Adipocyte (in vitro differentiated cells): ENCODE results near the gene FBXO45.
A peak's percentile ranks its signal among the peaks of the same experiment; 100 is the strongest.
"Not testable (repeated sequence)": the region's sequence is repeated elsewhere in the genome, so short reads cannot be mapped to it uniquely, and the experiment has no call there.

Source experiments
- DNase-seq: peaks from one replicate; pipeline ENCODE4 v3.0.0-alpha.2; 2015; ENCODE audit warnings: low read depth
- H3K27me3 ChIP-seq: replicated peaks from 2 replicates; pipeline ENCODE4 v1.7.0; 2013; ENCODE audit warnings: mild to moderate bottlenecking, low read length, moderate library complexity; ENCODE audit not compliant: control insufficient read depth, insufficient read depth
- H3K36me3 ChIP-seq: 2 replicates; pipeline ENCODE4 v1.7.0; 2013; ENCODE audit warnings: low read length, mild to moderate bottlenecking, moderate library complexity; ENCODE audit not compliant: control insufficient read depth, insufficient read depth, severe bottlenecking
- H3K4me1 ChIP-seq: 2 replicates; pipeline ENCODE4 v1.7.0; 2013; ENCODE audit warnings: mild to moderate bottlenecking, low read length, moderate library complexity; ENCODE audit not compliant: control insufficient read depth, insufficient read depth
- H3K4me3 ChIP-seq: 2 replicates; pipeline ENCODE4 v1.7.0; 2013; ENCODE audit warnings: mild to moderate bottlenecking, low read length, moderate library complexity
- H3K9ac ChIP-seq: 2 replicates; pipeline ENCODE4 v1.7.0; 2013; ENCODE audit warnings: mild to moderate bottlenecking, low read length, moderate library complexity
- H3K9me3 ChIP-seq: 2 replicates; pipeline ENCODE4 v1.7.0; 2013; ENCODE audit warnings: mild to moderate bottlenecking, low read length, moderate library complexity; ENCODE audit not compliant: control insufficient read depth

The FBXO45 gene

GRCh38 chr3:196557236-196557635 lies 11.2 kb upstream of the FBXO45 start:
- H3K4me3 ChIP-seq: no peak overlapping the region
- H3K36me3 ChIP-seq: peaks cover 15% of the 10 kb centered on the region
- no peaks in the 10 kb centered on the region for H3K27me3 ChIP-seq
- no peaks in the 10 kb centered on the region for H3K9me3 ChIP-seq
- DNase-seq: no peak
- H3K4me1 ChIP-seq: no peaks in the 10 kb centered on the region
- no peak overlapping the region for H3K9ac ChIP-seq

- Histone ChIP-seq H3K27me3 (no peaks in the 10 kb centered on the region), H3K9me3 (no peaks in the 10 kb centered on the region), H3K9ac (no peak overlapping the region), H3K4me3 (no peak overlapping the region), H3K36me3 (peaks cover 15% of the 10 kb centered on the region), H3K4me1 (no peaks in the 10 kb centered on the region)
- DNase-seq: no peak
These were observed 10.0 kb upstream of the FBXO45 start for GRCh38 chr3:196558476-196558875.

- no peaks in the 10 kb centered on the region for H3K9me3 ChIP-seq
- H3K4me3 ChIP-seq: no peak overlapping the region
- H3K4me1 ChIP-seq: no peaks in the 10 kb centered on the region
- peaks cover 10% of the 10 kb centered on the region for H3K36me3 ChIP-seq
- no peaks in the 10 kb centered on the region for H3K27me3 ChIP-seq
- no peak for DNase-seq
- H3K9ac ChIP-seq: no peak overlapping the region
These were observed 8.6 kb upstream of the FBXO45 start for GRCh38 chr3:196559826-196560225.

GRCh38 chr3:196563721-196564225 lies 4.7 kb upstream of the FBXO45 start:
- H3K36me3 ChIP-seq: peaks cover 10% of the 10 kb centered on the region
- no peak overlapping the region for H3K4me3 ChIP-seq
- H3K9me3 ChIP-seq: no peaks in the 10 kb centered on the region
- H3K9ac ChIP-seq: no peak overlapping the region
- H3K27me3 ChIP-seq: no peaks in the 10 kb centered on the region
- no peaks in the 10 kb centered on the region for H3K4me1 ChIP-seq
- DNase-seq: no peak

GRCh38 chr3:196569003-196569516 lies 600 bp downstream of the FBXO45 start:
- H3K36me3 ChIP-seq: no peaks in the 10 kb centered on the region
- H3K9ac ChIP-seq: peak overlapping the region; percentile 91
- H3K27me3 ChIP-seq: no peaks in the 10 kb centered on the region
- peaks cover 9% of the 10 kb centered on the region for H3K4me1 ChIP-seq
- DNase-seq: peak; percentile 62
- peak overlapping the region; percentile 94 for H3K4me3 ChIP-seq
- H3K9me3 ChIP-seq: no peaks in the 10 kb centered on the region

GRCh38 chr3:196570332-196570731 lies 1.9 kb downstream of the FBXO45 start:
- H3K4me1 ChIP-seq, H3K36me3 ChIP-seq, H3K9me3 ChIP-seq, DNase-seq, H3K9ac ChIP-seq, H3K4me3 ChIP-seq, H3K27me3 ChIP-seq: not testable (repeated sequence)

GRCh38 chr3:196572389-196572788 lies 3.9 kb downstream of the FBXO45 start:
- no peak overlapping the region for H3K4me3 ChIP-seq
- peaks cover under 1% of the 10 kb centered on the region for H3K36me3 ChIP-seq
- no peak for DNase-seq
- H3K27me3 ChIP-seq: no peaks in the 10 kb centered on the region
- H3K9ac ChIP-seq: no peak overlapping the region
- H3K9me3 ChIP-seq: no peaks in the 10 kb centered on the region
- peaks cover 9% of the 10 kb centered on the region for H3K4me1 ChIP-seq

GRCh38 chr3:196585044-196585757 lies 16.7 kb downstream of the FBXO45 start:
- Histone ChIP-seq H3K27me3 (no peaks in the 10 kb centered on the region), H3K4me3 (no peak overlapping the region), H3K4me1 (peaks cover 13% of the 10 kb centered on the region), H3K36me3 (peaks cover 9% of the 10 kb centered on the region), H3K9me3 (no peaks in the 10 kb centered on the region), H3K9ac (no peak overlapping the region)
- DNase-seq: peak; percentile 28

- peaks cover 2% of the 10 kb centered on the region for H3K27me3 ChIP-seq
- H3K4me1 ChIP-seq: peaks cover 3% of the 10 kb centered on the region
- no peak overlapping the region for H3K9ac ChIP-seq
- H3K36me3 ChIP-seq: no peaks in the 10 kb centered on the region
- no peak overlapping the region for H3K4me3 ChIP-seq
- H3K9me3 ChIP-seq: no peaks in the 10 kb centered on the region
- DNase-seq: no peak
These were observed 21.8 kb downstream of the FBXO45 start for GRCh38 chr3:196590279-196590678.

GRCh38 chr3:196596355-196596754 lies 27.9 kb downstream of the FBXO45 start:
- Histone ChIP-seq H3K36me3 (no peaks in the 10 kb centered on the region), H3K9ac (no peak overlapping the region), H3K9me3 (no peaks in the 10 kb centered on the region), H3K27me3 (peaks cover 29% of the 10 kb centered on the region), H3K4me1 (no peaks in the 10 kb centered on the region), H3K4me3 (no peak overlapping the region)
- DNase-seq: no peak

- H3K9ac ChIP-seq, DNase-seq, H3K4me1 ChIP-seq, H3K9me3 ChIP-seq, H3K36me3 ChIP-seq: not testable (repeated sequence)
- peaks cover 29% of the 10 kb centered on the region for H3K27me3 ChIP-seq
- peak overlapping the region; percentile 71 for H3K4me3 ChIP-seq
These were observed 29.7 kb downstream of the FBXO45 start for GRCh38 chr3:196597971-196598733.
